ENCODE results near the gene CLCN4. TPM values are rescaled to one million over a fixed set of nuclear protein-coding genes. Genes with fewer than 3 reads are reported as not detected.

CLCN4 gene
- total RNA-seq, 1 donor from 2014 or later: 9.6 TPM

- ATAC-seq (no peak), DNase-seq (ENCODE audit: low spot score) (no peak)
Observed at GRCh38 chrX:10166248-10166716, 9.5 kb downstream of the CLCN4 start.

GRCh38 chrX:10166731-10167151 is 10.0 kb downstream of the CLCN4 start:
- ATAC-seq (peak; percentile 27), DNase-seq (ENCODE audit: low spot score) (no peak)

- no peak for ATAC-seq
- no peak for DNase-seq (ENCODE audit: low spot score)
Observed at GRCh38 chrX:10167573-10167972, 10.8 kb downstream of the CLCN4 start.

GRCh38 chrX:10168226-10168625 is 11.5 kb downstream of the CLCN4 start:
- DNase-seq (ENCODE audit: low spot score): peak; percentile 61
- peak; percentile 82 for ATAC-seq

- DNase-seq (ENCODE audit: low spot score) (no peak), ATAC-seq (peak; percentile 57)
Observed at GRCh38 chrX:10169175-10169574, 12.4 kb downstream of the CLCN4 start.

GRCh38 chrX:10171249-10171648 is 14.5 kb downstream of the CLCN4 start:
- ATAC-seq: no peak
- no peak for DNase-seq (ENCODE audit: low spot score)

- ATAC-seq (no peak), DNase-seq (ENCODE audit: low spot score) (no peak)
Observed at GRCh38 chrX:10172877-10173276, 16.1 kb downstream of the CLCN4 start.

GRCh38 chrX:10173331-10173900 is 16.6 kb downstream of the CLCN4 start:
- peak; percentile 66 for ATAC-seq
- DNase-seq (ENCODE audit: low spot score): peak; percentile 69

- ATAC-seq (no peak), DNase-seq (ENCODE audit: low spot score) (no peak)
Observed at GRCh38 chrX:10174051-10174450, 17.3 kb downstream of the CLCN4 start.

GRCh38 chrX:10174810-10175209 is 18.0 kb downstream of the CLCN4 start:
- ATAC-seq (no peak), DNase-seq (ENCODE audit: low spot score) (no peak)

GRCh38 chrX:10175319-10175871 is 18.6 kb downstream of the CLCN4 start:
- no peak for ATAC-seq

GRCh38 chrX:10176121-10177003 is 19.6 kb downstream of the CLCN4 start:
- DNase-seq (ENCODE audit: low spot score) (peak; percentile 55), ATAC-seq (peak; percentile 77)

More at GRCh38 chrX:10175319-10175871, 18.6 kb downstream of the CLCN4 start:
- DNase-seq (ENCODE audit: low spot score): no peak

- DNase-seq (ENCODE audit: low spot score) (no peak), ATAC-seq (no peak)
Observed at GRCh38 chrX:10177004-10177396, 20.2 kb downstream of the CLCN4 start.

- ATAC-seq (no peak), DNase-seq (ENCODE audit: low spot score) (no peak)
Observed at GRCh38 chrX:10177601-10178000, 20.8 kb downstream of the CLCN4 start.

GRCh38 chrX:10178866-10179463 is 22.2 kb downstream of the CLCN4 start:
- DNase-seq (ENCODE audit: low spot score): no peak
- ATAC-seq: no peak

GRCh38 chrX:10183760-10184159 is 27.0 kb downstream of the CLCN4 start:
- ATAC-seq (no peak), DNase-seq (ENCODE audit: low spot score) (no peak)

GRCh38 chrX:10184411-10184810 is 27.6 kb downstream of the CLCN4 start:
- ATAC-seq: no peak
- DNase-seq (ENCODE audit: low spot score): no peak

- DNase-seq (ENCODE audit: low spot score): no peak
- no peak for ATAC-seq
Observed at GRCh38 chrX:10186355-10186754, 29.6 kb downstream of the CLCN4 start.

- no peak for DNase-seq (ENCODE audit: low spot score)
- no peak for ATAC-seq
Observed at GRCh38 chrX:10187421-10187820, 30.6 kb downstream of the CLCN4 start.

- peak; percentile 98 for ATAC-seq
- DNase-seq (ENCODE audit: low spot score): peak; percentile 63
Observed at GRCh38 chrX:10189317-10190268, 32.8 kb downstream of the CLCN4 start.

Data from left lobe of liver (tissue), 2 donors.